H1 (cell line): ENCODE results near the gene DISP3.

Experiments
- POLR2AphosphoS5 ChIP-seq: IDR thresholded peaks from 2 replicates; pipeline ENCODE4 v1.6.1; 2011; ENCODE audit warnings: low read depth, low read length
- RBBP5 ChIP-seq: IDR thresholded peaks from 2 replicates; pipeline ENCODE4 v1.7.1; 2012; ENCODE audit warnings: low read depth, mild to moderate bottlenecking, inconsistent platforms, low read length, moderate library complexity, borderline replicate concordance
- SIN3A ChIP-seq, 2 experiments: IDR thresholded peaks in 1 of 2; conservative IDR thresholded peaks in 1 of 2; 2 replicates each; pipeline ENCODE4 v1.6.1; 2011 to 2012; ENCODE audit warnings: low read length in 2 of 2, improper control_type of control experiment in 1 of 2, low read depth in 1 of 2, mild to moderate bottlenecking in 1 of 2
- TF ChIP-seq, protein P1 (sequence below), 3 experiments: IDR thresholded peaks; 1 replicate in 2 of 3; 2 replicates in 1 of 3; pipeline versions ENCODE4 v1.5.1 to v1.6.1; 2011; ENCODE audit warnings: low read length in 3 of 3, mild to moderate bottlenecking in 3 of 3, inconsistent platforms in 2 of 3, low read depth in 1 of 3, moderate library complexity in 1 of 3; ENCODE audit not compliant: insufficient read depth in 1 of 3; ENCODE audit errors: control extremely low read depth in 1 of 3
- TF ChIP-seq, protein P2 (sequence below): IDR thresholded peaks from 2 replicates; pipeline ENCODE4 v1.6.1; 2011; ENCODE audit warnings: low read length, improper control_type of control experiment

DNA sequence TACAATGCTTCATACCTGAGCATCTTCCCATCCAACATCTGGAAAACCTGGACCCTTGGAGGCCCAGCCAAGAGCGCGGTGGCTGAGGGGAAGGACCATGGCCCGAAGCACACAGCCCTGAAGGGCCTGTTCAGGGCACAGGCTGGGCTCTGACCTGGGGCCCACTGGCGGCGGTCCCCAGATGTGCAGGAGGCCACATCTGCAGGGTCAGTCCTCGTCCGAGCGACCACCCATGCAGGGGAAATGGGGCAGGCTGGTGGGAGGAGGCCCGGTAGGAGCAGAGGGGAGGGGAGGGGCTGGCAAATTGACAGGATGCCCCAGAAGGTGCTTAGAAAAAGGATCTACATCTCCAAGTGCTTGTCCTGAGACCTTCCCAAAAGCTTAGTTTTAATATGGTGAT lies 59.9 kb downstream of the DISP3 start:
- TF ChIP-seq, protein P1, sequence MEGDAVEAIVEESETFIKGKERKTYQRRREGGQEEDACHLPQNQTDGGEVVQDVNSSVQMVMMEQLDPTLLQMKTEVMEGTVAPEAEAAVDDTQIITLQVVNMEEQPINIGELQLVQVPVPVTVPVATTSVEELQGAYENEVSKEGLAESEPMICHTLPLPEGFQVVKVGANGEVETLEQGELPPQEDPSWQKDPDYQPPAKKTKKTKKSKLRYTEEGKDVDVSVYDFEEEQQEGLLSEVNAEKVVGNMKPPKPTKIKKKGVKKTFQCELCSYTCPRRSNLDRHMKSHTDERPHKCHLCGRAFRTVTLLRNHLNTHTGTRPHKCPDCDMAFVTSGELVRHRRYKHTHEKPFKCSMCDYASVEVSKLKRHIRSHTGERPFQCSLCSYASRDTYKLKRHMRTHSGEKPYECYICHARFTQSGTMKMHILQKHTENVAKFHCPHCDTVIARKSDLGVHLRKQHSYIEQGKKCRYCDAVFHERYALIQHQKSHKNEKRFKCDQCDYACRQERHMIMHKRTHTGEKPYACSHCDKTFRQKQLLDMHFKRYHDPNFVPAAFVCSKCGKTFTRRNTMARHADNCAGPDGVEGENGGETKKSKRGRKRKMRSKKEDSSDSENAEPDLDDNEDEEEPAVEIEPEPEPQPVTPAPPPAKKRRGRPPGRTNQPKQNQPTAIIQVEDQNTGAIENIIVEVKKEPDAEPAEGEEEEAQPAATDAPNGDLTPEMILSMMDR (IDR thresholded peaks at IDR 0.05; ENCODE audit: control extremely low read depth in 1 of 3, insufficient read depth in 1 of 3, low read depth in 1 of 3, low read length in 3 of 3) = no peak
- TF ChIP-seq SIN3A (conservative IDR thresholded peaks at IDR 0.05 in 1 of 2, IDR thresholded peaks at IDR 0.05 in 1 of 2; ENCODE audit: low read depth in 1 of 2, low read length in 2 of 2) (no peak), RBBP5 (no peak), POLR2AphosphoS5 (no peak)
- TF ChIP-seq, protein P2, sequence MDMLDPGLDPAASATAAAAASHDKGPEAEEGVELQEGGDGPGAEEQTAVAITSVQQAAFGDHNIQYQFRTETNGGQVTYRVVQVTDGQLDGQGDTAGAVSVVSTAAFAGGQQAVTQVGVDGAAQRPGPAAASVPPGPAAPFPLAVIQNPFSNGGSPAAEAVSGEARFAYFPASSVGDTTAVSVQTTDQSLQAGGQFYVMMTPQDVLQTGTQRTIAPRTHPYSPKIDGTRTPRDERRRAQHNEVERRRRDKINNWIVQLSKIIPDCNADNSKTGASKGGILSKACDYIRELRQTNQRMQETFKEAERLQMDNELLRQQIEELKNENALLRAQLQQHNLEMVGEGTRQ = no peak
